ENCODE results near the gene HIBADH. TPM values are rescaled to one million over a fixed set of nuclear protein-coding genes. Genes with fewer than 3 reads are reported as not detected.
"Not testable (repeated sequence)": the region's sequence is repeated elsewhere in the genome, so short reads cannot be mapped to it uniquely, and the experiment has no call there.

HIBADH gene
- total RNA-seq, 2 donors from 2014 or later: 21.7 to 30.7 TPM

DNA sequence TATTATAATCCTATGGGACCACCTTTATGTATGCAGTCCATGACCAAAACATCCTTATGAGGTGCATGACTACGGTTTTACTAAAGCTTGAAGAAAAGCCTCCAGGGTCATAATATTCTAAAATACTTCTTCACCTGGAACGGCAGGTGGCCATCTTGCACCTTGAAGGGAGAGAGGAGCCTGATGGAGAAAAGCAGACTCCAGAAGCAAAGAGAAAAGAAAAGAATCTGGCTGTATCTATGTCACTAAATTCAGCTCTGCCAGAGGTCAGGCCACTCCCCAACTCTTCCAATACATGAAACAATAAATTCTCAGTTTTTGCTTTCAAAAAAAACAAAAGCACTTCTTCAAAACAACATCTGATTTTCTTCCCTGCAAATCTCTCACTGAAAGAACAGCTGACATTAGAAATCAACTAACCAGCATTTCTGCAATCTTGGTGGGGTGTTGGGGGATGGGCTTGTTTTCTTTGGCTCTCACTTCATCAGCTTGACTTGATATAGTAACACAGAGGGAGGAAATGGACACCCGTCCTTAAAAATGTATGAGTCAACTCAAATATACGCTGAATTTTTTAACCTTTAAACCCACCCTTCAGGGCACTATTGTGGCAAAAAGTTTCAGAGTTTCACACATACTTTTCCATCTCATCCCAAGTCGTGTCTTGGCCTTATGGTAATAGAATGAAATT lies 21.7 kb downstream of the HIBADH start:
- Histone ChIP-seq H3K27me3 (replicated peaks; ENCODE audit: insufficient read depth) (no peaks in the 10 kb centered on the region), H3K36me3 (no peaks in the 10 kb centered on the region), H3K4me1 (ENCODE audit: control insufficient read depth in 1 of 2, low read depth in 2 of 2) (peaks cover 17 to 24% of the 10 kb centered on the region in 2 donors), H3K9me3 (no peaks in the 10 kb centered on the region), H3K4me3 (peak overlapping the region; percentile 36), H3K27ac (peak overlapping the region; percentile 10 to 35)
- no peak for ATAC-seq (ENCODE audit: insufficient number of reproducible peaks, low FRiP score, low read depth)
- TF ChIP-seq, protein P1, sequence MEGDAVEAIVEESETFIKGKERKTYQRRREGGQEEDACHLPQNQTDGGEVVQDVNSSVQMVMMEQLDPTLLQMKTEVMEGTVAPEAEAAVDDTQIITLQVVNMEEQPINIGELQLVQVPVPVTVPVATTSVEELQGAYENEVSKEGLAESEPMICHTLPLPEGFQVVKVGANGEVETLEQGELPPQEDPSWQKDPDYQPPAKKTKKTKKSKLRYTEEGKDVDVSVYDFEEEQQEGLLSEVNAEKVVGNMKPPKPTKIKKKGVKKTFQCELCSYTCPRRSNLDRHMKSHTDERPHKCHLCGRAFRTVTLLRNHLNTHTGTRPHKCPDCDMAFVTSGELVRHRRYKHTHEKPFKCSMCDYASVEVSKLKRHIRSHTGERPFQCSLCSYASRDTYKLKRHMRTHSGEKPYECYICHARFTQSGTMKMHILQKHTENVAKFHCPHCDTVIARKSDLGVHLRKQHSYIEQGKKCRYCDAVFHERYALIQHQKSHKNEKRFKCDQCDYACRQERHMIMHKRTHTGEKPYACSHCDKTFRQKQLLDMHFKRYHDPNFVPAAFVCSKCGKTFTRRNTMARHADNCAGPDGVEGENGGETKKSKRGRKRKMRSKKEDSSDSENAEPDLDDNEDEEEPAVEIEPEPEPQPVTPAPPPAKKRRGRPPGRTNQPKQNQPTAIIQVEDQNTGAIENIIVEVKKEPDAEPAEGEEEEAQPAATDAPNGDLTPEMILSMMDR (IDR thresholded peaks at IDR 0.05): no peak
- no peak for DNase-seq (ENCODE audit: low spot score)

DNA sequence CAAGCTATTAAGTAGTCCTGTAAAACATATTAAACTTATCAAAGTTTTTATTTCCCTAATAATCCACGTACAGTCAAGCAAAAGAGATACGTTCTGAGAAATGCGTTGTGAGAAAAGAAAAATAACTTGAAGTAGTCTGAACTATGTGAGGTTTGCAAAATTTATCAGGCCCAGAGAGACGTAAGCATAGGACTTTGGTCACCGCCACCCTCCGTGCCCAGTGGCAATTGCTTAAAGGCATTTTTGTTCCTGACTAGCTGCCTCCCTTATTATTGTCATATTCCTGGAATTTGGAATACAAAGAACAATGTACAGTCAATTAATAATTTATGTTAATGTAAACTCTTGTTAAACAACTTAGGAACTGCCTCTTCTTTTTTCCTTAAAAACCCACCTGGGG lies 22.8 kb downstream of the HIBADH start:
- Histone ChIP-seq H3K9me3 (no peaks in the 10 kb centered on the region), H3K36me3 (no peaks in the 10 kb centered on the region), H3K27ac (no peak overlapping the region), H3K27me3 (replicated peaks; ENCODE audit: insufficient read depth) (no peaks in the 10 kb centered on the region), H3K4me1 (ENCODE audit: control insufficient read depth in 1 of 2, low read depth in 2 of 2) (peaks cover 17 to 32% of the 10 kb centered on the region in 2 donors), H3K4me3 (no peak overlapping the region)
- TF ChIP-seq, protein P1 (IDR thresholded peaks at IDR 0.05): no peak
- no peak for ATAC-seq (ENCODE audit: insufficient number of reproducible peaks, low FRiP score, low read depth)
- DNase-seq (ENCODE audit: low spot score): no peak

DNA sequence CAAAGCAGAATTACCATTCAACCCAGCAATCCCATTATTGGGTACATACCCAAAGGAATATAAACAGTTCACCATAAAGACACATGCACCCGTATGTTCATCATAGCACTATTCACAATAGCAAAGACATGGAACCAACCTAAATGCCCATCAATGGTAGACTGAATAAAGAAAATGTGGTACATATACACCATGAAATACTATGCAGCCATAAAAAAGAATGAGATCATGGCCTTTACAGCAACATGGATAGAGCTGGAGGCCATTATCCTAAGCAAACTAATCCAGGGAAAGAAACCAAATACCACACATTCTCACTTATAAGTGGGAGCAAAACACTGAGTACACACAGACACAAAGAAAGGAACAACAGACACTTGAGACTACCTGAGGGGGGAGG lies 23.6 kb downstream of the HIBADH start:
- not testable (repeated sequence) for H3K4me3 ChIP-seq; DNase-seq (ENCODE audit: low spot score); ATAC-seq (ENCODE audit: insufficient number of reproducible peaks, low FRiP score, low read depth); H3K36me3 ChIP-seq; H3K27ac ChIP-seq; H3K27me3 ChIP-seq (replicated peaks; ENCODE audit: insufficient read depth); H3K9me3 ChIP-seq
- peaks cover 17 to 32% of the 10 kb centered on the region in 2 donors for H3K4me1 ChIP-seq (ENCODE audit: control insufficient read depth in 1 of 2, low read depth in 2 of 2)

DNA sequence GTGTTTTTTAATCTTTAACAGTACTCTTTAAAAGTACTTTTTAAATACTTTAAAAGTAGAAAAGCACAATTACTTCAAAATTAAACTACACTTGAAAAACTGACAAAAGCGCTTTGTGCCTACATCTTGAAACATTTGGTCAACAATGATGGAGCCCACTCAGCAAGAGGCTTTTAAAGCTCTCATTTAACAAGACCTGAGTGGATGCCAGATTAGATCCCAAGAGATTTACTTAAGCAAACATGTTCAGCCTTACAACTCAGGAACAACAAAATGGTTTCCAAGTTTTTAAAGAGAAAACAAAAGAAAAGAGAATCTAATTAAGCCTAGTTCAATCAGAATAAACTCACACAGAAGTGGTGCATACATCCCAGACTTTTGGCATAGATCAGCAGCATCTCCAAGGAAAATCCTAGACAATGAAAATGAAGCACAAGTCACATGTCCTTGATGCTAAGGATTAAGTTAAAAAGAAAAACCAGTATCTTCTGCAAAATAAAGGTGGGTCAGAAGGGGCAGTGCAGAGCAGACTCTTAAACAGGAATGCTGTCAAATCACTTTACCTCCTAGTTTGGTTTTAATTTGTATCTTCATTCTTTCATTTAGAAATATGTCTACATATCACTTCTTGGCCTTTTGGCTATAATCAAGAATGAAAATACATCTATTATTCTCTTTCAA lies 26.2 kb downstream of the HIBADH start:
- H3K27ac ChIP-seq: no peak overlapping the region
- H3K4me1 ChIP-seq (ENCODE audit: control insufficient read depth in 1 of 2, low read depth in 2 of 2): peaks cover 14 to 26% of the 10 kb centered on the region in 2 donors
- ATAC-seq (ENCODE audit: insufficient number of reproducible peaks, low FRiP score, low read depth): no peak
- H3K9me3 ChIP-seq: no peaks in the 10 kb centered on the region
- no peaks in the 10 kb centered on the region for H3K27me3 ChIP-seq (replicated peaks; ENCODE audit: insufficient read depth)
- DNase-seq (ENCODE audit: low spot score): no peak
- H3K4me3 ChIP-seq: no peak overlapping the region
- no peaks in the 10 kb centered on the region for H3K36me3 ChIP-seq
- TF ChIP-seq, protein P1 (IDR thresholded peaks at IDR 0.05): no peak

DNA sequence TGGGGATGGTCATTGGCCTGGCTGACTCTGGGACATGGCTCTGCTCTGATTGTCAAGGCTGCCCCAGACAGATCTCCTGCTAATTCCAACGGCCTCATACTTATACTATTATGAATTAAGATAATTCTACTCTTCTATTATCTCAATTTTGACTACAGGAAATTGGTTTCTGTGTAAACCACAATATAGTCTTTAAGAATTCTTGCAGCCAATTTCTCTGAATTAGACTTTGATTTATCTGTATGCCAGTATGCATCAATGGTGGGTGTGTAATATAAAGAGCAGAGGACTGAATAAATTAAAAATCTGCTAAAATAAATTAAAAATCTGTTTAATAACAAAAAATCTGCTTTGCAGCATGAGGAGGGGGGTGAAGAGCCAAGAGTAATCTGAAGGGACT lies 27.0 kb downstream of the HIBADH start:
- DNase-seq (ENCODE audit: low spot score) (no peak), ATAC-seq (ENCODE audit: insufficient number of reproducible peaks, low FRiP score, low read depth) (no peak)
- Histone ChIP-seq H3K27me3 (replicated peaks; ENCODE audit: insufficient read depth) (no peaks in the 10 kb centered on the region), H3K4me3 (no peak overlapping the region), H3K9me3 (no peaks in the 10 kb centered on the region), H3K27ac (no peak overlapping the region), H3K4me1 (ENCODE audit: control insufficient read depth in 1 of 2, low read depth in 2 of 2) (peaks cover 7 to 19% of the 10 kb centered on the region in 2 donors), H3K36me3 (no peaks in the 10 kb centered on the region)
- TF ChIP-seq, protein P1 (IDR thresholded peaks at IDR 0.05): no peak

Measured in thoracic aorta (tissue), 2 donors.